ENCODE measurements around the gene TMPRSS9.
"Not testable (repeated sequence)": the region's sequence is repeated elsewhere in the genome, so short reads cannot be mapped to it uniquely, and the experiment has no call there.

The TMPRSS9 gene

GRCh38 chr19:2461751-2462634, 101.9 kb downstream of the TMPRSS9 start:
- peak; percentile 68 to 73 for DNase-seq (ENCODE audit: low read depth in 2 of 2)

- DNase-seq (ENCODE audit: low read depth in 2 of 2), result no peak
Measured at GRCh38 chr19:2462635-2463421, 102.8 kb downstream of the TMPRSS9 start.

- DNase-seq (ENCODE audit: low read depth in 2 of 2), result not testable (repeated sequence)
Measured at GRCh38 chr19:2463694-2464093, 103.6 kb downstream of the TMPRSS9 start.

GRCh38 chr19:2464389-2464788, 104.3 kb downstream of the TMPRSS9 start:
- no peak for DNase-seq (ENCODE audit: low read depth in 2 of 2)

- DNase-seq (ENCODE audit: low read depth in 2 of 2), result no peak
Measured at GRCh38 chr19:2468596-2468995, 108.5 kb downstream of the TMPRSS9 start.

GRCh38 chr19:2469102-2469914, 109.2 kb downstream of the TMPRSS9 start:
- peak in 1 of 2 donors; percentile 52 for DNase-seq (ENCODE audit: low read depth in 2 of 2)

- DNase-seq (ENCODE audit: low read depth in 2 of 2), result not testable (repeated sequence)
Measured at GRCh38 chr19:2469915-2470200, 109.8 kb downstream of the TMPRSS9 start.

- DNase-seq (ENCODE audit: low read depth in 2 of 2), result peak; percentile 90 to 94
Measured at GRCh38 chr19:2474232-2475017, 114.4 kb downstream of the TMPRSS9 start.

- peak; percentile 63 to 66 for DNase-seq (ENCODE audit: low read depth in 2 of 2)
Measured at GRCh38 chr19:2475018-2475701, 115.1 kb downstream of the TMPRSS9 start.

All from stimulated activated CD8-positive, alpha-beta memory T cell treated with anti-CD3 and anti-CD28 coated beads, Interleukin-2, amount 100 ng/mL, for 48 hours (primary cell).